Coronary artery (tissue), 2 donors: Measurements from ENCODE around the gene NR3C1.

Experiments
- DNase-seq: peaks from one replicate; pipeline ENCODE4 v3.0.0-alpha.2; 2017; ENCODE audit warnings: low spot score
- H3K27ac ChIP-seq, 2 donors: fragments of 200-600 bp; sonication (generic); one replicate each; pipeline ENCODE4 v1.5.1; 2016 to 2019
- H3K4me3 ChIP-seq: fragments of 200-600 bp; sonication (generic); 2 replicates; pipeline ENCODE4 v1.5.1; 2016; ENCODE audit warnings: mild to moderate bottlenecking, moderate library complexity
- TF ChIP-seq, protein P1 (sequence below): fragments of 200-600 bp; sonication (generic); IDR thresholded peaks from one replicate; pipeline ENCODE4 v1.5.1; 2019; ENCODE audit warnings: antibody characterized with exemption

Gene NR3C1

DNA sequence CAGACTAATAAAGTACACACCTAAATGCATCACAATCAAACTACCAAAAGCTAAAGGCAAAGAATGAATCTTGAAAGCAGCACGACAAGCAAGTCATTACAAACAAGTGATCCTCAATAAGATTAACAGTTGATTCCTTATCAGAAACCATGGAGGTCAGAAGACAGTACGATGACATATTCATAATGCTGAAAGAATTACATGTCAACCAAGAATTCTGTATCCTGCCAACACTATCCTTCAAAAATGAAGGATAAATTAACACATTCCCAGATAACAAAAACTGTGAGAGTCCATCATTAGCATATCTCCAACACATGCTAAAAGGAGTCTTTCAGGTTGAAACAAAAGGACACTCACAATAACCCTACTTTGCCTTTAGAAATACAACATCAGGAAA lies 39.4 kb downstream of the NR3C1 start:
- DNase-seq, result no peak
- Histone ChIP-seq H3K27ac (no peak overlapping the region), H3K4me3 (no peak overlapping the region)
- TF ChIP-seq, protein P1, sequence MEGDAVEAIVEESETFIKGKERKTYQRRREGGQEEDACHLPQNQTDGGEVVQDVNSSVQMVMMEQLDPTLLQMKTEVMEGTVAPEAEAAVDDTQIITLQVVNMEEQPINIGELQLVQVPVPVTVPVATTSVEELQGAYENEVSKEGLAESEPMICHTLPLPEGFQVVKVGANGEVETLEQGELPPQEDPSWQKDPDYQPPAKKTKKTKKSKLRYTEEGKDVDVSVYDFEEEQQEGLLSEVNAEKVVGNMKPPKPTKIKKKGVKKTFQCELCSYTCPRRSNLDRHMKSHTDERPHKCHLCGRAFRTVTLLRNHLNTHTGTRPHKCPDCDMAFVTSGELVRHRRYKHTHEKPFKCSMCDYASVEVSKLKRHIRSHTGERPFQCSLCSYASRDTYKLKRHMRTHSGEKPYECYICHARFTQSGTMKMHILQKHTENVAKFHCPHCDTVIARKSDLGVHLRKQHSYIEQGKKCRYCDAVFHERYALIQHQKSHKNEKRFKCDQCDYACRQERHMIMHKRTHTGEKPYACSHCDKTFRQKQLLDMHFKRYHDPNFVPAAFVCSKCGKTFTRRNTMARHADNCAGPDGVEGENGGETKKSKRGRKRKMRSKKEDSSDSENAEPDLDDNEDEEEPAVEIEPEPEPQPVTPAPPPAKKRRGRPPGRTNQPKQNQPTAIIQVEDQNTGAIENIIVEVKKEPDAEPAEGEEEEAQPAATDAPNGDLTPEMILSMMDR, result no peak

DNA sequence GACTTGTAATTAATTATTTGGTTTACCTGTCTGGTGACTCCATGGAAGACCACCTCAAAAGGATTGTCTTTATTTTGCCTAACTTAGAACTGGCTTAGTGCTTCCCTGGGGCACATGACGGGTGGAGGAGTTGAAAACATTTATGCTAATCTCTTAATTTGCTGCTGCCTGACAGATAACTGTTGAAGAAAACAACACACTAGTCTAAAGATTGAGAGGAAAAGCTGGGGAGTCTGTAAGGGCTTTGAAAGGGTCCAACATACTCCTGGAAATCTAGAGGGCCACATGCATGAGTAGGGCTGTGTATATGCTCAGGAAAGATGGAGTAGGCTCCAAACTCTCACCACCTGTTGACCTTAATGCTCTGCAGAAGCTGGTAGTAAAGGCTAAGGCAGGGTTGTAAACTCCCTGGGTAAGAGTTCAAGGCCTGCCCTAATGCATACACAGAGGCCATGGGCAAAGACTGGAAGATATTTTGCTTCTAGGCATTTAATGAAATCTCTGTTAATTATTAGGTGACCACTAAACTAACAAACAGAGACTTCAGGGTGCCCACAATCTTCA lies 40.7 kb downstream of the NR3C1 start:
- TF ChIP-seq, protein P1, result no peak
- no peak for DNase-seq
- Histone ChIP-seq H3K4me3 (no peak overlapping the region), H3K27ac (no peak overlapping the region)

DNA sequence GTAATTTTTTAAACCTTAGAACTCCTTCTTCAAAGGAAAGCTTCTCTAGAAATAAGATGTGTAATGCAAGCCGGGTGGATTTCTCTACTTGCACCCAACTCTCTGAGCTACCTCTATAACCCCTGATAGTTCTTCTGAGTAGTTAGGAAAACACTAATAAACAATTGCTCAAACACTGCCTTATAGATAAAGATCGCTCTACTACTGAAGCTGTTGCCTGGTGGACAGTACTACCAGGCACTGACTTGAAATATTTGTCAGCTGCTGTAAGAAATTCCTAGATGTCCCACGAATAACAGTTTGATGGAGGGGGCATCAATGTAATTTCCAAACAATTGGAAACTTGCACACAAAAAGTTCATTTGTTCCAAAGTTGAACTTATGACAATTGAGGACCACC lies 42.0 kb downstream of the NR3C1 start:
- H3K27ac ChIP-seq, result no peak overlapping the region
- no peak overlapping the region for H3K4me3 ChIP-seq
- TF ChIP-seq, protein P1, result no peak
- DNase-seq, result no peak

DNA sequence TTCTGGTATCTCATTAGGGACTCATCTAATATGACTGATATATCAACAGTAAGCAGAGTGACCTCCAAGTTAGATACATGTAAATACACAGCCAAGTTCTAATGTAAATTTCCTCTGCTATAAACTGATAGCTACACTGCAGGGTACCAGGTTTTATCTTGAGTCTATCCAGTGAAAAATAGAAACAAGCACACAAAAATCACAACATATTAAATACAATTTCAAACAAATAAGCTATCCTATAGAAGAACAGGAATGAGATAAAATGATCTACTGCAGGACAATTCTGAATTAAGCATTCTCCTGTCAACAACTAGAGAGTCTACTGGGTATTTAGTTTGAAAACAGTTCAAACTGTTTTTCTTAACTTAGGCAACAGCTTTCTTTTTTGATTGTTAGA lies 42.7 kb downstream of the NR3C1 start:
- no peak for DNase-seq
- TF ChIP-seq, protein P1, result no peak
- Histone ChIP-seq H3K4me3 (no peak overlapping the region), H3K27ac (no peak overlapping the region)

DNA sequence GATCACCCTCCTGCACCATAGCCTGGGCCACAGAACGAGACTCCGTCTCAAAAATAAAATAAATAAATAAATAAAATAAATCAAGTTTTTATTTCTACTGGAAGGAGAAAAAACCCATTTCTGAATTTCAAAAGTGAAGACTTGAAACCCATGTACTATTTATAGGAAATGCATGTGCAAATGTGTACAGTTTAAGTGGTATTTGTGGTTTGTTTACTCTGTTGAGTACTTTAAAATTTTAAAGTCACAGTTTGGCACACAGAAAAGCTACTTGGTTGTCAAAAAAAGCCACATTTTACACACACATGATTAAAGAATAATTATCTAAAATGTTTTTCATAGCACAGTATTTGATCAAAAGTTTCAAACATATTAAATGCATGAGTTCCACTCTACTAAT lies 43.6 kb downstream of the NR3C1 start:
- H3K27ac ChIP-seq, result no peak overlapping the region
- no peak for DNase-seq
- TF ChIP-seq, protein P1, result no peak
- no peak overlapping the region for H3K4me3 ChIP-seq

DNA sequence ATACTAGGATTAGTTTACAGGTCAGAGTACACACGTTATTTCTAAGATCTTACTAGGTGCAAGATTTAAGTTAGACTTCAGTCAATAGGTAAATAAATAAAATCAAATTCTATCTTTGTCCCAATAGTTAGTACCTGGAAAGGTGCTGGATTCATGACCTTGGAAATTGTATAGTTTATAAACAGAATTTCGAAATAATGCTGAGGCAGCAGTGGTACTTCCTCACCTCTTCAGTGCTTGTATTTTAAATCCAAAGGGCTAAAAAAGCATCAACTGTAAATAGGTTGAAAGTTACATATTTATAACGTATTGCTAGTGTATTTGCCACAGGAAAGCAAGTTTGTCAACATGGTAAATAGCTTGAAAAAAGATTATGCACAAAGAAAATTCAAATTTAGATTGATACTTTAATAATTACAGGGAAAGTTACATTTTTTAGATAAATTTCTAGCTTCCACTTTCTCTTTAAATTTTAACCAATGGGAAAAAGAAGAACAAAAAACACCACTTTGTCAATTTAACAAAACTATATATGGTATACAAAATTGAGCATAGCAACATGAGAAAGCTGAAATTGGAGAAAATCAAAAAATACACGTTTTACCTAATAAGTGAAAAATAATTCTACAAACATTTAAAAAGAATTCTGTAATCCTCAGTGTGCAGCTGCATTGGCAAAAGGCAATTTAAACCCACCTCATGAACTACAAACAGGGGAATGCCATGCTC lies 46.5 kb downstream of the NR3C1 start:
- no peak for DNase-seq
- TF ChIP-seq, protein P1, result no peak
- no peak overlapping the region for H3K27ac ChIP-seq
- no peak overlapping the region for H3K4me3 ChIP-seq

DNA sequence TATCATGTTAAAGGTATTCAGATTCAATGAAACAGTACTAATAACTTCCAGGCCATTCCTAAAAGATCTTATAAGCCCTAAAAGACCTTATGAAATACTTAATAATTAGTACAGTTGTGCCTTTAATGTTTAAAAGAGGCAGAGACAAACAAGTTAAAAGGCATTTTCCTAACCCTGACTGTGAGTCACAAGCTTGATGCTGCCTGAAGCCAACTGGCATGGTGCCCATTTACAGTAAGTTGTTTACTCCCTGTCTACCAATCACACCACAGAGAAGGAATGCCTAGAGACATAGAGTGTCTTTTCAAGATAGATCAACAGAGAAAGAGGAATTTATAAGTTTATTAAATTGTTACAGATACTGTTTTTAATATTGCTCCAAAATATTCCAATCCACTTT lies 47.8 kb downstream of the NR3C1 start:
- DNase-seq, result no peak
- TF ChIP-seq, protein P1, result no peak
- no peak overlapping the region for H3K4me3 ChIP-seq
- peak overlapping the region; percentile 30 to 42 for H3K27ac ChIP-seq
